Activated T-cell treated with anti-CD3 and anti-CD28 coated beads, Interleukin-2, amount 50 U/mL, for 72 hours (primary cell): ENCODE results near the gene RPS6KA1. TPM values are rescaled to one million over a fixed set of nuclear protein-coding genes. Genes with fewer than 3 reads are reported as not detected.

Experiments
- ATAC-seq, 2 donors: fragments of 150-1000 bp; cut with Tn5 transposase; replicated peaks in 1 of 2; 2 replicates each; pipeline ENCODE4 v1.10.0; 2021; ENCODE audit warnings: moderate library complexity in 2 of 2, mild to moderate bottlenecking in 1 of 2
- DNase-seq, 2 donors: peaks; one replicate each; pipeline ENCODE4 v3.0.0; 2021 to 2022; ENCODE audit warnings: mixed read lengths in 1 of 2
- H3K27ac Mint-ChIP-seq: one replicate; pipeline ENCODE4 v1.8.0; 2022; ENCODE audit warnings: mild to moderate bottlenecking, moderate library complexity, mixed read lengths
- H3K27me3 Mint-ChIP-seq: one replicate; pipeline ENCODE4 v1.8.0; 2022; ENCODE audit warnings: low read depth, mixed read lengths
- H3K36me3 Mint-ChIP-seq, 2 donors: one replicate each; pipeline ENCODE4 v1.8.0; 2022; ENCODE audit warnings: mixed read lengths in 2 of 2, mild to moderate bottlenecking in 1 of 2; ENCODE audit not compliant: insufficient read depth in 2 of 2
- H3K4me1 Mint-ChIP-seq: one replicate; pipeline ENCODE4 v1.8.0; 2022; ENCODE audit warnings: low read depth, mixed read lengths
- H3K4me3 Mint-ChIP-seq, 2 donors: one replicate each; pipeline ENCODE4 v1.8.0; 2022; ENCODE audit warnings: mild to moderate bottlenecking in 2 of 2, mixed read lengths in 2 of 2, moderate library complexity in 2 of 2
- H3K9me3 Mint-ChIP-seq, 2 donors: one replicate each; pipeline ENCODE4 v1.8.0; 2022; ENCODE audit warnings: mixed read lengths in 2 of 2
- total RNA-seq, 2 donors: library from RNA; stranded (reverse); gene quantifications; one replicate each; pipeline ENCODE4 v1.2.3, GENCODE V29; 2022

The RPS6KA1 gene
- total RNA-seq, 2 donors from 2014 or later: 154 to 163 TPM

- ATAC-seq: no peak
Observed at GRCh38 chr1:26518355-26518754, 11.2 kb upstream of the RPS6KA1 start.

GRCh38 chr1:26520339-26520738 is 9.2 kb upstream of the RPS6KA1 start:
- no peaks in the 10 kb centered on the region for H3K9me3 Mint-ChIP-seq
- H3K4me1 Mint-ChIP-seq: peaks cover 12% of the 10 kb centered on the region
- H3K36me3 Mint-ChIP-seq: no peaks in the 10 kb centered on the region
- ATAC-seq (no peak), DNase-seq (no peak)
- H3K4me3 Mint-ChIP-seq: no peak overlapping the region
- H3K27ac Mint-ChIP-seq: no peak overlapping the region
- H3K27me3 Mint-ChIP-seq: no peaks in the 10 kb centered on the region

More at GRCh38 chr1:26518355-26518754, 11.2 kb upstream of the RPS6KA1 start:
- no peak overlapping the region for H3K4me3 Mint-ChIP-seq
- H3K36me3 Mint-ChIP-seq: no peaks in the 10 kb centered on the region
- no peaks in the 10 kb centered on the region for H3K9me3 Mint-ChIP-seq
- DNase-seq: no peak
- no peaks in the 10 kb centered on the region for H3K4me1 Mint-ChIP-seq
- H3K27ac Mint-ChIP-seq: no peak overlapping the region
- no peaks in the 10 kb centered on the region for H3K27me3 Mint-ChIP-seq

- H3K27ac Mint-ChIP-seq: no peak overlapping the region
Observed at GRCh38 chr1:26521669-26522030, 7.9 kb upstream of the RPS6KA1 start.

GRCh38 chr1:26522073-26522472 is 7.5 kb upstream of the RPS6KA1 start:
- ATAC-seq: no peak
- Mint-ChIP-seq H3K9me3 (no peaks in the 10 kb centered on the region), H3K4me3 (no peak overlapping the region), H3K36me3 (no peaks in the 10 kb centered on the region), H3K27me3 (no peaks in the 10 kb centered on the region), H3K4me1 (peaks cover 12% of the 10 kb centered on the region), H3K27ac (no peak overlapping the region)
- no peak for DNase-seq

More at GRCh38 chr1:26521669-26522030, 7.9 kb upstream of the RPS6KA1 start:
- no peak overlapping the region for H3K4me3 Mint-ChIP-seq
- H3K9me3 Mint-ChIP-seq: no peaks in the 10 kb centered on the region
- ATAC-seq: no peak
- DNase-seq: no peak
- H3K27me3 Mint-ChIP-seq: no peaks in the 10 kb centered on the region
- peaks cover 12% of the 10 kb centered on the region for H3K4me1 Mint-ChIP-seq
- H3K36me3 Mint-ChIP-seq: no peaks in the 10 kb centered on the region

GRCh38 chr1:26524181-26524580 is 5.4 kb upstream of the RPS6KA1 start:
- Mint-ChIP-seq H3K4me3 (no peak overlapping the region), H3K27me3 (no peaks in the 10 kb centered on the region), H3K27ac (no peak overlapping the region), H3K36me3 (no peaks in the 10 kb centered on the region), H3K9me3 (no peaks in the 10 kb centered on the region), H3K4me1 (peaks cover 14% of the 10 kb centered on the region)
- no peak for ATAC-seq
- DNase-seq: no peak

GRCh38 chr1:26526287-26526686 is 3.3 kb upstream of the RPS6KA1 start:
- Mint-ChIP-seq H3K4me3 (no peak overlapping the region), H3K27me3 (no peaks in the 10 kb centered on the region), H3K27ac (no peak overlapping the region), H3K4me1 (peaks cover 29% of the 10 kb centered on the region), H3K36me3 (no peaks in the 10 kb centered on the region), H3K9me3 (no peaks in the 10 kb centered on the region)
- ATAC-seq (no peak), DNase-seq (no peak)

- Mint-ChIP-seq H3K9me3 (no peaks in the 10 kb centered on the region), H3K27me3 (no peaks in the 10 kb centered on the region), H3K4me1 (peaks cover 33% of the 10 kb centered on the region), H3K27ac (peak overlapping the region; percentile 78), H3K4me3 (peak overlapping the region; percentile 90 to 91), H3K36me3 (no peaks in the 10 kb centered on the region)
- no peak for DNase-seq
- no peak for ATAC-seq
Observed at GRCh38 chr1:26529405-26529654, 231 bp upstream of the RPS6KA1 start.

- Mint-ChIP-seq H3K27ac (no peak overlapping the region), H3K9me3 (no peaks in the 10 kb centered on the region), H3K4me3 (peak overlapping the region; percentile 85 to 86), H3K27me3 (no peaks in the 10 kb centered on the region), H3K36me3 (no peaks in the 10 kb centered on the region), H3K4me1 (peaks cover 34% of the 10 kb centered on the region)
- ATAC-seq (no peak), DNase-seq (no peak)
Observed at GRCh38 chr1:26530410-26530894, 891 bp downstream of the RPS6KA1 start.

GRCh38 chr1:26530895-26531598 is 1.5 kb downstream of the RPS6KA1 start:
- Mint-ChIP-seq H3K27me3 (no peaks in the 10 kb centered on the region), H3K4me3 (peak overlapping the region; percentile 85 to 86), H3K36me3 (no peaks in the 10 kb centered on the region), H3K4me1 (peaks cover 34% of the 10 kb centered on the region), H3K27ac (no peak overlapping the region), H3K9me3 (no peaks in the 10 kb centered on the region)
- ATAC-seq (no peak), DNase-seq (peak in 1 of 2 donors; percentile 18)

GRCh38 chr1:26531651-26532131 is 2.1 kb downstream of the RPS6KA1 start:
- no peak for DNase-seq
- Mint-ChIP-seq H3K27ac (no peak overlapping the region), H3K9me3 (no peaks in the 10 kb centered on the region), H3K4me1 (peaks cover 34% of the 10 kb centered on the region), H3K36me3 (no peaks in the 10 kb centered on the region), H3K4me3 (peak overlapping the region; percentile 85 to 86), H3K27me3 (no peaks in the 10 kb centered on the region)
- no peak for ATAC-seq

GRCh38 chr1:26533951-26534509 is 4.5 kb downstream of the RPS6KA1 start:
- DNase-seq: no peak
- no peak overlapping the region for H3K4me3 Mint-ChIP-seq
- peaks cover 49% of the 10 kb centered on the region for H3K4me1 Mint-ChIP-seq

GRCh38 chr1:26535201-26535600 is 5.6 kb downstream of the RPS6KA1 start:
- no peak overlapping the region for H3K4me3 Mint-ChIP-seq
- H3K27me3 Mint-ChIP-seq: no peaks in the 10 kb centered on the region
- H3K4me1 Mint-ChIP-seq: peaks cover 54% of the 10 kb centered on the region
- ATAC-seq (no peak), DNase-seq (no peak)
- H3K9me3 Mint-ChIP-seq: no peaks in the 10 kb centered on the region
- no peak overlapping the region for H3K27ac Mint-ChIP-seq
- peaks cover 0 to 3% of the 10 kb centered on the region in 2 donors for H3K36me3 Mint-ChIP-seq

More at GRCh38 chr1:26533951-26534509, 4.5 kb downstream of the RPS6KA1 start:
- ATAC-seq: no peak
- peaks cover 0 to 3% of the 10 kb centered on the region in 2 donors for H3K36me3 Mint-ChIP-seq
- H3K9me3 Mint-ChIP-seq: no peaks in the 10 kb centered on the region
- no peaks in the 10 kb centered on the region for H3K27me3 Mint-ChIP-seq
- no peak overlapping the region for H3K27ac Mint-ChIP-seq

- peaks cover 54% of the 10 kb centered on the region for H3K4me1 Mint-ChIP-seq
- H3K27ac Mint-ChIP-seq: no peak overlapping the region
- no peaks in the 10 kb centered on the region for H3K27me3 Mint-ChIP-seq
- DNase-seq (no peak), ATAC-seq (no peak)
- H3K4me3 Mint-ChIP-seq: no peak overlapping the region
- H3K9me3 Mint-ChIP-seq: no peaks in the 10 kb centered on the region
- peaks cover 0 to 3% of the 10 kb centered on the region in 2 donors for H3K36me3 Mint-ChIP-seq
Observed at GRCh38 chr1:26536081-26536480, 6.5 kb downstream of the RPS6KA1 start.

- peaks cover 54% of the 10 kb centered on the region for H3K4me1 Mint-ChIP-seq
- ATAC-seq (no peak), DNase-seq (no peak)
- H3K27me3 Mint-ChIP-seq: no peaks in the 10 kb centered on the region
- H3K4me3 Mint-ChIP-seq: no peak overlapping the region
- H3K9me3 Mint-ChIP-seq: no peaks in the 10 kb centered on the region
- H3K27ac Mint-ChIP-seq: no peak overlapping the region
- H3K36me3 Mint-ChIP-seq: peaks cover 0 to 3% of the 10 kb centered on the region in 2 donors
Observed at GRCh38 chr1:26536521-26536920, 7.0 kb downstream of the RPS6KA1 start.
